DMS114 treated with DMSO at 0.1 percent for 48 hours (cell line): Measurements from ENCODE around the gene LAMB3.

Source experiments
- DNase-seq: peaks from one replicate; lab custom pipeline; 2025; ENCODE audit not compliant: unreplicated experiment; lab: John Stamatoyannopoulos, UW

LAMB3 gene

DNA sequence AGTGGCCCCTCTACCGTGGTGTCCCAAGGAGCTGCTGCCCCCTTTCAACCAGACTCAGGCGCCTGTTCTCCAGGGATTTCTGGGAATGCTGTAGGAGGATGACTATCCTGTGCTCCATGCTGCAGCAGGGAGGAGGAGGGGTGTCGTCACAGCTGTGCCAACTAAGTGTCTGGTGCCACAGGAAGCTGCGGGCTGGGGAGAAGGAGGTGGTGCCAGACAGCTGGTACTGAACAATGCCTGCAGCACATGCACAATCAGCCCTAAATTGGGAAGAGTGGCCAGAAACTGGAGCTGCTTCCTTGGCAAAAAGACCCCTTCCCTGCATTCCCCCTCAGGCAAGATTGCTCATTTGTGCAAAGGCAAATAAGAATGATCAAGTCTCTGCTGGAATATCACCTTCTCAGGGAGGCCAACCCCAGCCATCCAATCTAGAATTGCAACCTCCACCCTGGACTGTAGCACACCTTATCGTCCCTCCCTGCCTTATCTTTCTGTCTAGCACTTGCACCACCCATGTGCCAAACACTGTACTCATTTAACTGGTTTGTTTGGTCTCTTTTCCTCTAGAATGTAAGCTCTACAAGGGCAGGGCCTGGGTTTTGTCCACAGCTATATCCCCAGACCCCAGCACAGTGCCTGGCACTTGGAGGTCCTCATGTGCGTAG is 33.3 kb downstream of the LAMB3 start:
- no peak for DNase-seq

DNA sequence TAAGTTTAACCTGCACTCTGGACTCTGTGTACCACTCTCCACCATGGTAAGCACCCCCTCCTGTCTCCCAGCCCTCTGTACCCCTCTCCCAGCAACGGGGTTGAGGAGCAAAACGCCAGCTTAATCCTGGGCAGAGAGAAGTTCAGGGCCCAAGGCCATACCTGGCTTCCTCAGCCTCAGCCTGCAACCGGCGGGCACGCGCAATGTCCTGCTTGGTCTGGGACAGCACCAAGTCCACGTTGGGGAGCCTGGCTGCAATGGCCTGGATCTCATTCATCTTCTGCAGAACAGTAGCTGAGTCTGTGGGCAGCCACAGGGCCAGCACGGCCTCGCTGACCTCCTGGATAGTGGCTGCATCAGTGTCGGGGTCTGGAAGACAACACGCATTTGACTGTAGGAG is 33.9 kb downstream of the LAMB3 start:
- DNase-seq = no peak

- no peak for DNase-seq
Observed at GRCh38 chr1:209617755-209618154, 34.5 kb downstream of the LAMB3 start.

GRCh38 chr1:209617047-209617673 is 35.1 kb downstream of the LAMB3 start:
- DNase-seq = no peak

- no peak for DNase-seq
Observed at GRCh38 chr1:209616366-209617046, 35.7 kb downstream of the LAMB3 start.

DNA sequence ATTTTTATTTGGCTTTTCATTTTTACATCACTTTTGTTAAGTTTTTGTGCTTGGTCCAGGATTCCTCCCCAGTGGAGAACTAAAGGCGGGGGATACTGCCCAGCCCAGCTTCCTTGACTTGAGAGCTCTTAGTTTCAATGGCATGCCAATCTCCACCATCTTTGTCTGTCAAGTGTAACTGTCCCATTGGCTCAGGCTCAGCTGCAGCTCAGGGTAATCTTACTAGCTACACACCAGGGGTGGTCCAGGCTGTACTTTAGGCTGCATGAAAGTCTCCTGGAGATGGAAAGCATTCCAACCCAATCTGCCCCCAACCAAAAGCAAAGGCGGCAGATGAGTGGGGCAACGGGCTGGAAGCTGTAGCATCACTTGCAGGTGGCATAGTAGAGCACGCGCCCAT is 37.3 kb downstream of the LAMB3 start:
- DNase-seq = no peak

- DNase-seq = no peak
Observed at GRCh38 chr1:209614151-209614420, 38.1 kb downstream of the LAMB3 start.

GRCh38 chr1:209613400-209614150 is 38.6 kb downstream of the LAMB3 start:
- DNase-seq = no peak

GRCh38 chr1:209612646-209613399 is 39.4 kb downstream of the LAMB3 start:
- no peak for DNase-seq

- no peak for DNase-seq
Observed at GRCh38 chr1:209611771-209612570, 40.3 kb downstream of the LAMB3 start.

DNA sequence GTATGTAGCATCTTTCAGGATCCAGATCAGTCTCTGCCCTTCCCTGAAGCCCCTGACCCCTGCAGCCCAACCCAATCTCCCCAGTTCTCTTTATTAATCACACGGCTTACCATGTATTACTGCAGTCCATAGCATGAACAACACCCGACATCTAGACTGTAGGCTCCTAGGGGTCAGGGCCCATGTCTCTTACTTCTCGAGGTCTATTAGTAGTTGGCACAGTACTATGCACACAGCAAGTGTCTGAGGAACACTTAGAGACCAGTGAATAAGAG is 41.7 kb downstream of the LAMB3 start:
- no peak for DNase-seq

DNA sequence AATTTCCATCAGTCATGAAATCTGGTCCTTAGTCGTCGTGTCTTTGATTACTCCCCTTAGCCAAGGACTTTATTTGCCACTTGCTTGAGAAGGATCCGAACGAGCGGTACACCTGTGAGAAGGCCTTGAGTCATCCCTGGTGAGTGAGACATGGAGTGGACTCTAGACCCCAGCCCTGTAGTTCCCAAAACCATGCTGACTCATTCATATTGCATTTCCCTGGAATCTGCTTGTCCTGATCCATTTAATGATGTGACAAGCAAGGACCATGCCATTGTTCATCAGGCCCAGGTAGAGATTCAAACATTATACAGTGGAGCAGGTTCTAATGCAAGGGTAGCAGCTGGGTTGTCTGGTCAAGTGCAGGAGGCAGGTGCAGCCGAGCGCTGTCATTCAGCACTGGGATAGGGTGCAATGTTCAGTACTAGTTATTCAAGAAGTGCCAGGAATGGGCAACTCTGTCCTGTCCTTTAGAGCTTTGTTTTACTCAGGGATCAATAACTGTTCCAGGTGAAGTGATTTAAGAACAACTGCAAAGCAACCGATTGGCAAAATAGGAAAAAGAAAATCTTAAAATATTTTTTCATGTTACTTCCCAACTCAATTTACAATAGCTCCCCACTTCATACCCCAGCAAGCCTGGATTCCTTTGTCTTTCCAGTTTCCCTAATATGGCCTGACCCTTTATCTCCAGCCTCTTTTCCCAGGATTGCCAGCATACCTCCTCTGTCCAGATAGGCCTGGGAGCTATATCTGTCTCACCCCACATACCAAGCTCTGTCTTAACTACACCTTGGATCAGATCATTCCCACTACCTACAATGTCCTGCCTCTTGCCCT is 42.2 kb downstream of the LAMB3 start:
- no peak for DNase-seq

- no peak for DNase-seq
Observed at GRCh38 chr1:209609041-209609790, 43.0 kb downstream of the LAMB3 start.

DNA sequence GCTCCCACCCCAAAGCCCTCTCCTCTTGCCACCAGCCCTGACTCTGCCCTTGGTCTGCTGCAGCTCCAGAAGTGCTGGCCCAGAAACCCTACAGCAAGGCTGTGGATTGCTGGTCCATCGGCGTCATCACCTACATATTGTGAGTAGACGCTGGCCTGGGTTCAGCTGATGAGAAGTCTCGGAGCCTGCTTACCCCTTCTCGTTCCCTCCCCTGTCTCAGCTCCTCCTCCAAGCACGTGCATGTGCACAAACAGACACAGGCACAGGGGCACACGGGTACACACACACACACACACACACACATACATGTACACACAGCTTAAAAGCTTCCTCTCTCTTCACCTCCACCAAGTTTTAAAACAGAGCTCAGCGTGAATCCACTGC is 44.4 kb downstream of the LAMB3 start:
- DNase-seq = no peak

DNA sequence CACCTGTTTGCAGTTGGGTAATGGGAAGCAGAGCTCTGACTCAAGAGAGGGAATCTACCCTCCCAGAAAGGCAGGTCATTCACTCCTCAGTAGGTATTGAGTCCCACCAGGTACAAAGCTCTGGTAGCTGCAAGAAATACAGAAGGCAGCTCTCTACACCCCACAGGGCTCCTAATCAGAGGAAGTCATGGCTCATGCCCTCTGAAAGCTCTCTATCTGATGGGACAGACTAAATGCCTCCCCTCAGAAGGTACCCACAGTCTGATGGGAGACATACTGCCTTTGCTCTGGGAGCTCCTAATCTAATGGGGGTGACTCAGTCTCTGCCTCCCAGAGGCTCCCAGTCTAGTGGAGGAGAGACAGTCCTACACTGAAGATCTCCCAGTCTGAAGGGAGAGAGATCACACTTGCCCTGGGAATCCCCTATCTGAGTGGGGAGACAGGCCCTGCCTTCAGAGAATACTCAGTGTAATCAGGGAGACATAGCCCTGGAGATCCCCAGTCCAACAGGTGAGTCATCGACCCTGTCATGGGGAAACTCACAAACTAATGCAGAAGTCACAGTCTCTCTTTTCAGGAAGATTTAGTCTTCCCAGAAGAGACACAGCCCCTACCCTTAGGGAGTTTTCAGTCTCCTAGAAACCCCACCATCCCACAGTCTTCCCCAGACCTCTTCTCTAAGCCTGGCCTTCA is 45.0 kb downstream of the LAMB3 start:
- no peak for DNase-seq

DNA sequence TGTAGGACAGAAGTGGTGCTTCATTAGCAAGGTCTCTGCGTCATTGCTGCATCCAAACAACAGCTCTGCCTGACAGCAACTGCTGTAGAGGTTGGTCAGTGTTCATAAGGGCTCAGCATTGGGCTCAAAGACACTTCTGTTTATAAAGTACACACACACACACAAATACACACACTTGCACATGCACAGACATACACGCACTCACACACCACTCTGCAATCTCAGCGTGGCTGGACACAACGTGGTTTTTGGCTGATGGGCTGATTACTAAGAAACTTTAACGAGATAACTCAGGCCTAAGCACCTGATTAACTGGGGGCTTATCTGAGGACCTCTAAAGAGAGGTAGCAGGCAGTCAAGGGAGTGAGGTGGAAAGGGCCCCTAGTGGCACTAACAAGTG is 48.3 kb downstream of the LAMB3 start:
- no peak for DNase-seq

DNA sequence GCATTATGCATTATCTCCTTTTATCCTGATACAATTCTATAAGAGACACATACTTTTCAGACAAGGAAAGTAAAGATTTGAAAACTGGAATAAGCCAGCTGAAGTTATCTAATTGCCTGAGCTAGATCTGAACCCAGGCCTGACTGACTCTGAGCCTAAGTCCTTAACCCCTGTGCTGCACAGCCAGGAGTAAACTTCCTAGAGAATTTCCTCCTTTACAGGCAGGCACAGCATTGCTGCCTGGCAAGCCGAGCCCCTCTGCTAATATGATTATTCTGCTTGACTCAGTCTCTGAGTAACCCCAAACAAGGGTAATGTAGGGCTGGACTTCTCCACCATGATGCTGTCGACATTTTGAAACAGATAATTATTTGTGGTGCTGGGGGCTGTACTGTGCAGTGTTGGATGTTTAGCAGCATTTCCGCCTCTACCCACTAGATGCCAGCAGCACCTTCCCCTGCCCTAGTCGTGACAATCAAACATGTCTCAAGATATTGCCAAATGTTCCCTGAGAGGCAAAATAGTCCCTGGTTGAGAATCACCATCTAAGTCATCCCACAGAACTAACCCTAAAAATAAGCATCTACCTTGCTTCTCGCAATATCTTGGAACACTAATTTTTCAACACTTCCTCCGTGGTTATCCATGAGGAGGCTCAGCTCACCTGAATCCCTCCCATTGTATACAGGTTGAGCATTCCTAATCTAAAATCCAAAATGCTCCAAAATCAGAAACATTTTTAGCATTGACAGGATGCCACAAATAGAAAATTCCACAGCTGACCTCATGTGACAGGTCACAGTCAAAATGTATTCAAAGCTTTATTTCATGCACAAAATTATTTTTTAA is 50.2 kb downstream of the LAMB3 start:
- DNase-seq = peak; percentile 47

DNA sequence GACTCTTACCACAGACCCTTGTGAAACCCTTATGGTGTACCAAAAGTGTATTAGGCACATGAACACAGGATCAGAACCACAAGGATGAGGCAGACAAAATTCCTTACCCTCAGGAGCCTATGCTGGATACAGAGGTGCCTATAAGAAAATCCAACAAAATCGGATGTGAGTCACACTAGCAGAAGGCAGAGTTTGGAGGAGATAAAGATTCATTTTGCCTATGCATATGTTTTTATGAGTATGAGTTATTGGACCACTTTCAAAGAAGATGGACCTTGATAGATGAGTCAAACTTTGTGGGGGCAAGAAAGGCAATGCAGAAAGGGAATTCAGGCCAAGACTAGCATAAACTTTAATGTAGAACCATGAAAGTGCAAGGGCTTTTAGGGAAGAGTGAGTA is 51.7 kb downstream of the LAMB3 start:
- no peak for DNase-seq
